Measurements from ENCODE around the gene SBSN.

Gene SBSN

DNA sequence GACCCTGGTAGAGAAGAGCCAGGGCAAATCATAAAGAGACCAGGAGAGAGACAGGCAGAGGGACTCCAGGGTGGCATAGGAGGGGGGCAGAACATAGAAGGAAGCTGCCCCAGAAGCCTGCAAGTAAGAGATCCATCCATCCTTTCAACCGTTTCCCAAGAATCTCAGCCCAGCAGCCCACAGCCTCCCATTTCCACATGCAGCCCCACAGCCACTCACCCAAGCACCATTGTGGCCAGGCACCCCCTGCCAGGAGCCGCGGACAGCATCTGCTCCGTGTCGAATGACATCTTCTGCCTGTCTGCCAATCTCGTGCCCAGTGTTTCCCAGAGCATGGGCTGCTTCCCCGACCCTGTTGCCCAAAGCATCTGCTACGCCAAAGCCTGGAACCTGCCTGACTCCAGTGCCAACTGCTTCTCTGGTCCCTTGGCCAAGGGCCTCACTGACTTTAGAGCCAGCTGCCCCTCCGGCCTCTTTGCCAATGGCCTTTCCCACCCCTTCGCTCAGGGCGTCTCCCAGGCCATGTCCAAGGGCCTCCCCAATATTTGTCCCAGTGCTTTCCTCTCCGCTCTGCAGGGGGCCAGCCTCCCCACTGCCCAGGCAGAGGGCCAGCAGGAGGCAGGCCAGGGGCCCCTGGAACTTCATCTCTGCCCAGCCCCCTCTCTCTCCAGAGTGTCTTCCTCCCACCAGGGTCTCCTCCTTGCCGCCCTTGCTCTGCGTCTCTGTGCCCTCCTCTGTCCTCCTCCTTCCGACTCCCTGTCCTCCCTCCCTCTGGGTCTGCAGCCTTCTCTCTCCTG, 15.1 kb downstream of the SBSN start:
- no peaks in the 10 kb centered on the region for H3K9me3 ChIP-seq (ENCODE audit: control extremely low read depth in 1 of 5, control insufficient read depth in 4 of 5, insufficient read depth in 2 of 5, low read depth in 1 of 5, low read length in 4 of 5)
- 88% methylated on average over 15 of the region's 15 CpGs for WGBS (ENCODE audit: insufficient coverage)
- H3K27me3 ChIP-seq (replicated peaks in 2 of 5; ENCODE audit: control insufficient read depth in 4 of 5, insufficient read depth in 5 of 5, low read length in 4 of 5), result peaks cover 3 to 51% (median 27%) of the 10 kb centered on the region in 5 experiments
- H3K27ac ChIP-seq (ENCODE audit: insufficient read depth in 1 of 2, low read depth in 1 of 2, low read length in 2 of 2, poor library complexity in 1 of 2, severe bottlenecking in 2 of 2), result no peak overlapping the region
- no peaks in the 10 kb centered on the region for H3K36me3 ChIP-seq (ENCODE audit: control insufficient read depth in 4 of 4, insufficient read depth in 4 of 4, low read length in 3 of 4)
- H3K4me1 ChIP-seq (ENCODE audit: control extremely low read depth in 1 of 4, control insufficient read depth in 4 of 4, insufficient read depth in 4 of 4, low read length in 3 of 4), result peaks cover 0 to 19% (median 16%) of the 10 kb centered on the region in 4 experiments
- ChIA-PET CTCF (interaction anchor here (0.7 to 1.9 kb wide), 5 partner anchors 13 to 145 kb away, joined by 3 to 6 read pairs (median 4); no protein-coding TSS in a partner anchor), POLR2A (interaction anchor here (0.7 kb wide), 1 partner anchor 15 kb away, joined by 5 read pairs; no protein-coding TSS in a partner anchor)
- DNase-seq, result no peak
- no peak overlapping the region for H3K4me3 ChIP-seq (ENCODE audit: control insufficient read depth in 1 of 7, extremely low read depth in 1 of 7, insufficient read depth in 4 of 7, low read depth in 2 of 7, low read length in 6 of 7)

DNA sequence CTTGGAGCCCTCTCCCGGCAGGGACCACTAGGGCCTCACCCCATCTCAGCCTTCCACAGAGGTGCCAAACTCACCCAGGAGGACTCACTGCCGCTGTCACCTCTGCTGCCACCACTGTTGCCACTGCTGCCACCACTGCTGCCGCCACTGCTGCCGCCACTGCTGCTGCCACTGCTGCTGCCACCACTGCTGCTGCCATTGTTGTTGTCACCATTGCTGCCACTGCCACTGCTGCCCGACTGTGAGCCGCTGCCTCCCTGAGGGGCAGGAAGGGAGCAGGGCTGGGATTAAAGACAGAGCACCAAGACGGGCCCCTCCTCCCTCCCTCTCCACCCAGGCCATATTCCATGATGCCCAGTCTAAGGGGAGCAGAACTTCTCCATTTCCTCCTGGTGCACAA, 16.8 kb downstream of the SBSN start:
- H3K4me3 ChIP-seq (ENCODE audit: control insufficient read depth in 1 of 7, extremely low read depth in 1 of 7, insufficient read depth in 4 of 7, low read depth in 2 of 7, low read length in 6 of 7), result no peak overlapping the region
- DNase-seq, result no peak
- H3K4me1 ChIP-seq (ENCODE audit: control extremely low read depth in 1 of 4, control insufficient read depth in 4 of 4, insufficient read depth in 4 of 4, low read length in 3 of 4), result peaks cover 0 to 19% (median 16%) of the 10 kb centered on the region in 4 experiments
- H3K27ac ChIP-seq (ENCODE audit: insufficient read depth in 1 of 2, low read depth in 1 of 2, low read length in 2 of 2, poor library complexity in 1 of 2, severe bottlenecking in 2 of 2), result no peak overlapping the region
- peaks cover 3 to 61% (median 33%) of the 10 kb centered on the region in 5 experiments for H3K27me3 ChIP-seq (replicated peaks in 2 of 5; ENCODE audit: control insufficient read depth in 4 of 5, insufficient read depth in 5 of 5, low read length in 4 of 5)
- no peaks in the 10 kb centered on the region for H3K9me3 ChIP-seq (ENCODE audit: control extremely low read depth in 1 of 5, control insufficient read depth in 4 of 5, insufficient read depth in 2 of 5, low read depth in 1 of 5, low read length in 4 of 5)
- 100% methylated on average over 4 of the region's 7 CpGs for WGBS (ENCODE audit: insufficient coverage)
- CTCF ChIA-PET, result interaction anchor here (1.1 to 3.9 kb wide), 7 partner anchors 25 to 154 kb away, joined by 4 to 16 read pairs (median 7); partner anchors contain the start of gene FFAR3
- H3K36me3 ChIP-seq (ENCODE audit: control insufficient read depth in 4 of 4, insufficient read depth in 4 of 4, low read length in 3 of 4), result no peaks in the 10 kb centered on the region
- POLR2A ChIA-PET, result no interaction called here

DNA sequence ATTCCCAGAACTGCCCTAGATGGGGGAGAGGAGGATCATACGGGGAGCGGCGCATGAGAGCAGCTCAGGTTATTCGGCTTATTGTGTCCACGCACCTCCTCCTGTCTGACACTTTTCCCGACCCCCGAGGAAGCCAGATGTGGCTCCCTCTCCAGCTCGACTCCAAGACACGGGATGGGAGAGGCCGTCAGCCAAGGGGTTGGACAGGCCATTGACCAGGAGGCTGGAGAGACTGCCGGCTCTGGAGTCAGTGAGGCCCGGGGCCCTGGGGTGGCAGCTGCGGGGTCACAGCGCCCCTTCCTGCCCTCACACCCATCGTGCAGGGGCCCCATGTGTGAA, 17.5 kb downstream of the SBSN start:
- peaks cover 4 to 61% (median 39%) of the 10 kb centered on the region in 5 experiments for H3K27me3 ChIP-seq (replicated peaks in 2 of 5; ENCODE audit: control insufficient read depth in 4 of 5, insufficient read depth in 5 of 5, low read length in 4 of 5)
- peaks cover 0 to 19% (median 16%) of the 10 kb centered on the region in 4 experiments for H3K4me1 ChIP-seq (ENCODE audit: control extremely low read depth in 1 of 4, control insufficient read depth in 4 of 4, insufficient read depth in 4 of 4, low read length in 3 of 4)
- H3K27ac ChIP-seq (ENCODE audit: insufficient read depth in 1 of 2, low read depth in 1 of 2, low read length in 2 of 2, poor library complexity in 1 of 2, severe bottlenecking in 2 of 2), result no peak overlapping the region
- peak overlapping the region in 2 of 7 experiments; percentile 52 to 75 for H3K4me3 ChIP-seq (ENCODE audit: control insufficient read depth in 1 of 7, extremely low read depth in 1 of 7, insufficient read depth in 4 of 7, low read depth in 2 of 7, low read length in 6 of 7)
- 10% methylated on average over 15 of the region's 15 CpGs for WGBS (ENCODE audit: insufficient coverage)
- H3K36me3 ChIP-seq (ENCODE audit: control insufficient read depth in 4 of 4, insufficient read depth in 4 of 4, low read length in 3 of 4), result no peaks in the 10 kb centered on the region
- no peaks in the 10 kb centered on the region for H3K9me3 ChIP-seq (ENCODE audit: control extremely low read depth in 1 of 5, control insufficient read depth in 4 of 5, insufficient read depth in 2 of 5, low read depth in 1 of 5, low read length in 4 of 5)
- no peak for DNase-seq
- CTCF ChIA-PET, result interaction anchor here (0.5 to 3.9 kb wide), 25 partner anchors 10 to 198 kb away, joined by 3 to 16 read pairs (median 4); partner anchors contain the start of genes FFAR1, FFAR3 and KRTDAP
- POLR2A ChIA-PET, result no interaction called here

DNA sequence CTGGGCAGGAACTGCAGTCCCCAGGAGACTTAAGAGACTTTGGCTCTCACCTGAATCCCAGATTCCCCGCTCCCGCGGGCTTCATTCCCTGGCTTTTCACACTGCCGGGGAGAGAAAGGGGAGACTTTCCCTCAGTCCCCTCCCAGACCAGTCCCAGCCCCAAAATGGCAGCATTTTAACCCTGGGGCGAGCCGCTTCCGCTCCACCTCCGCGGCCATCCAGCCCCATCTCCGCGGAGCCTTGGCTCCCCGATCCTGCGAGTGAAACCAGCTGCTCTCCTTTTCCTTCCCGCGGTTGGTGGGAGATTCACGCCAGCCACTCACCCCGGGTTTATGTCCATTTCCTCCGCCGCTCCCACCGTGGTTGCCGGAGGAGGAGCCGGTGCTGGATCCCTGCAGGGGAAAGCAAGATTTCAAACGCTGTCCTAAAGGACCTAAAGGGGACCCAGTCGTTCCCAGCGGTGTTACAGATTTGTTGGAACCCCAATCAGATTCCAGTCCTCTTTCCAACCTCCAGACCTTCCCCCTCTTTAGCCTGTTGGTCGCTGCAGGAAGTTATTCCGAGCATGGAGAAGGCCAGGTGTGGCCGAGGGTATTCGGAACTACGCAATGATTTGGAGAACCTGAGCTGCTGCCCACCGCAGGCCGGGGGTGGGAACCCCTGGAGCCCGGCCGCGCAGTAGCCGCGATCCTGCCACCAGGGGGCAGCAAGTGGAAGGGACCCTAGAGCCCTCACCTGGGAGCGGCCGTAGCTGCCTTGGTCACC, 18.1 kb downstream of the SBSN start:
- no peaks in the 10 kb centered on the region for H3K9me3 ChIP-seq (ENCODE audit: control extremely low read depth in 1 of 5, control insufficient read depth in 4 of 5, insufficient read depth in 2 of 5, low read depth in 1 of 5, low read length in 4 of 5)
- peak; percentile 50 to 68 (median 62) for DNase-seq
- WGBS (ENCODE audit: insufficient coverage), result 0% methylated on average over 38 of the region's 39 CpGs
- no peaks in the 10 kb centered on the region for H3K36me3 ChIP-seq (ENCODE audit: control insufficient read depth in 4 of 4, insufficient read depth in 4 of 4, low read length in 3 of 4)
- no peak overlapping the region for H3K27ac ChIP-seq (ENCODE audit: insufficient read depth in 1 of 2, low read depth in 1 of 2, low read length in 2 of 2, poor library complexity in 1 of 2, severe bottlenecking in 2 of 2)
- ChIA-PET CTCF (interaction anchor here (0.5 to 3.9 kb wide), 27 partner anchors 9 to 198 kb away, joined by 3 to 16 read pairs (median 4); partner anchors contain the start of genes FFAR1, FFAR3 and KRTDAP), POLR2A (interaction anchor here (0.6 to 0.9 kb wide), 2 partner anchors 237 to 447 kb away, joined by 3 read pairs; no protein-coding TSS in a partner anchor)
- H3K27me3 ChIP-seq (replicated peaks in 2 of 5; ENCODE audit: control insufficient read depth in 4 of 5, insufficient read depth in 5 of 5, low read length in 4 of 5), result peaks cover 4 to 61% (median 41%) of the 10 kb centered on the region in 5 experiments
- peaks cover 0 to 19% (median 16%) of the 10 kb centered on the region in 4 experiments for H3K4me1 ChIP-seq (ENCODE audit: control extremely low read depth in 1 of 4, control insufficient read depth in 4 of 4, insufficient read depth in 4 of 4, low read length in 3 of 4)
- peak overlapping the region in 5 of 7 experiments; percentile 1 to 75 (median 52) for H3K4me3 ChIP-seq (ENCODE audit: control insufficient read depth in 1 of 7, extremely low read depth in 1 of 7, insufficient read depth in 4 of 7, low read depth in 2 of 7, low read length in 6 of 7)

DNA sequence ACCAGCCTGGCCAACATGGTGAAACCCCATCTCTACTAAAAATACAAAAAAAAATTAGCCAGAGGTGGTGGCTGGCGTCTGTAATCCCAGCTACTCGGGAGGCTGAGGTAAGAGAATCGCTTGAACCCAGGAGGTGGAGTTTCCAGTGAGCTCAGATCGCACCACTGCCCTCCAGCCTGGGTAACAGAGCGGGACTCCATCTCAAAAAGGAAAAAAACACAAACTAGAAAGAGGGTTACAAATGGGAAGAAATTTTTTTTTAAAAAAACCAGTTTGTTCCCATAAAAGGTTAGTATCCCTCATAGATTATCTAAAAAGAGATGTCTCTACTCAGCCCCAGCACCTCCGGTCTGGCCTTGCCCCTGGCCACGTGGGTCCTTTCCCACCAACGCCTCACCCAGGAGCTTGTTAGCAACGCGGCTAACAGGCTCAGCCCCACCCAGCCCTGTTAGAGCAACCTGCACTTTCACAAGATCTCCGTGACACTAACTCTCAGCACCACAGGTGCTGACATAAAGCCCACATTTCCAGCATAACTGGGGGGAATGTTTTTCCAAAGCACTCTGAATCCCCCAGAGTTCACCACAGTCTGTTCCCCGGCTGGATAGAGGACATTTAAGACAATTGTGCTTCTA, 19.0 kb downstream of the SBSN start:
- ChIA-PET CTCF (interaction anchor here (0.6 to 3.9 kb wide), 11 partner anchors 10 to 151 kb away, joined by 3 to 12 read pairs (median 4); partner anchors contain the start of gene FFAR3), POLR2A (interaction anchor here (0.6 to 0.9 kb wide), 2 partner anchors 236 to 446 kb away, joined by 3 read pairs; no protein-coding TSS in a partner anchor)
- Histone ChIP-seq H3K4me1 (ENCODE audit: control extremely low read depth in 1 of 4, control insufficient read depth in 4 of 4, insufficient read depth in 4 of 4, low read length in 3 of 4) (peaks cover 0 to 18% (median 16%) of the 10 kb centered on the region in 4 experiments), H3K4me3 (ENCODE audit: control insufficient read depth in 1 of 7, extremely low read depth in 1 of 7, insufficient read depth in 4 of 7, low read depth in 2 of 7, low read length in 6 of 7) (peak overlapping the region in 2 of 7 experiments; percentile 52 to 75), H3K36me3 (ENCODE audit: control insufficient read depth in 4 of 4, insufficient read depth in 4 of 4, low read length in 3 of 4) (no peaks in the 10 kb centered on the region), H3K27ac (ENCODE audit: insufficient read depth in 1 of 2, low read depth in 1 of 2, low read length in 2 of 2, poor library complexity in 1 of 2, severe bottlenecking in 2 of 2) (no peak overlapping the region), H3K27me3 (replicated peaks in 2 of 5; ENCODE audit: control insufficient read depth in 4 of 5, insufficient read depth in 5 of 5, low read length in 4 of 5) (peaks cover 4 to 57% (median 37%) of the 10 kb centered on the region in 5 experiments), H3K9me3 (ENCODE audit: control extremely low read depth in 1 of 5, control insufficient read depth in 4 of 5, insufficient read depth in 2 of 5, low read depth in 1 of 5, low read length in 4 of 5) (no peaks in the 10 kb centered on the region)
- peak; percentile 17 to 58 (median 45) for DNase-seq
- WGBS (ENCODE audit: insufficient coverage), result 30% methylated on average over 9 of the region's 12 CpGs

DNA sequence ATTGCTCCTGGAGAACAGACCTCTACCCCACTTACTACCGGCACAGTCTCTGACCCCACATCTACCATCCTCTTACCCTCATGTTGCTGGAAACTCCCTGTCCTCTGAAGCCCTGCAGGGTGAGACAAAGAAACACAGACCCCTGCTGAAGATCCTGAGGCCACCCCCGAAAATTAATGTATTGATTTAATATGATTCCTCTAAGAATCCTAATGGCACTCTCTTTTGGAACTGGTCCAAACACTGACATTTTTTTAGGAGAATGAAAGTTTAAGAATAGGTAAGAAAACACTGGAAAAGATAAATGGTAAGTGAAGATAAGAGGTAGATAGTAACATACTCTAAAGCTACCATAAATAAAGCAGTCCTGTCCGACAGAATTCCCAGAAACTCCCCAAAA, 20.0 kb downstream of the SBSN start:
- Histone ChIP-seq H3K9me3 (ENCODE audit: control extremely low read depth in 1 of 5, control insufficient read depth in 4 of 5, insufficient read depth in 2 of 5, low read depth in 1 of 5, low read length in 4 of 5) (no peaks in the 10 kb centered on the region), H3K36me3 (ENCODE audit: control insufficient read depth in 4 of 4, insufficient read depth in 4 of 4, low read length in 3 of 4) (no peaks in the 10 kb centered on the region), H3K4me1 (ENCODE audit: control extremely low read depth in 1 of 4, control insufficient read depth in 4 of 4, insufficient read depth in 4 of 4, low read length in 3 of 4) (peaks cover 0 to 18% (median 15%) of the 10 kb centered on the region in 4 experiments), H3K27me3 (replicated peaks in 2 of 5; ENCODE audit: control insufficient read depth in 4 of 5, insufficient read depth in 5 of 5, low read length in 4 of 5) (peaks cover 4 to 48% (median 31%) of the 10 kb centered on the region in 5 experiments), H3K4me3 (ENCODE audit: control insufficient read depth in 1 of 7, extremely low read depth in 1 of 7, insufficient read depth in 4 of 7, low read depth in 2 of 7, low read length in 6 of 7) (no peak overlapping the region), H3K27ac (ENCODE audit: insufficient read depth in 1 of 2, low read depth in 1 of 2, low read length in 2 of 2, poor library complexity in 1 of 2, severe bottlenecking in 2 of 2) (no peak overlapping the region)
- CTCF ChIA-PET, result interaction anchor here (0.8 to 3.9 kb wide), 8 partner anchors 9 to 84 kb away, joined by 3 to 12 read pairs (median 4); no protein-coding TSS in a partner anchor
- POLR2A ChIA-PET, result no interaction called here
- 100% methylated on average over 1 of the region's 3 CpGs for WGBS (ENCODE audit: insufficient coverage)
- no peak for DNase-seq
